HepG2 (cell line): ENCODE measurements around the gene SOAT2. TPM values are rescaled to one million over a fixed set of nuclear protein-coding genes. Genes with fewer than 3 reads are reported as not detected.

Experiments
- ATAC-seq: fragments of 200-7000 bp; cut with Tn5 transposase; 3 replicates; pipeline ENCODE4 v1.9.1; 2020; ENCODE audit warnings: mild to moderate bottlenecking, moderate library complexity
- BruUV-seq: library from RNA; stranded (reverse); fragments of 400-500 nt; replicated peaks from 2 replicates; lab custom pipeline; 2021; lab: Mats Ljungman, UMichigan
- CTCF ChIA-PET: fragments of 300-600 bp; formaldehyde crosslinking; extraction: SDS; loops from one replicate; lab custom pipeline; 2021; ENCODE audit warnings: low total read pairs, inconsistent platforms, low intra/inter-chr PET ratio; lab: Yijun Ruan, JAX
- POLR2A ChIA-PET: fragments of 350-600 bp; sonication (Branson Sonifier 250); formaldehyde crosslinking; loops from one replicate; lab custom pipeline; 2020; ENCODE audit warnings: antibody characterized with exemption, inconsistent platforms; lab: Yijun Ruan, JAX
- DNase-seq: peaks from one replicate; pipeline ENCODE4 v3.0.0-alpha.2; 2015; ENCODE audit warnings: low spot score
- FAIRE-seq: peaks from 3 replicates; lab custom pipeline; 2011; peaks lifted over from hg19 to GRCh38; lab: Jason Lieb, UNC
- H2AFZ ChIP-seq: one replicate; pipeline ENCODE4 v1.6.1; 2011; ENCODE audit warnings: low read length, inconsistent platforms
- H3K27ac ChIP-seq: fragments of 300-600 bp; 3 replicates; pipeline ENCODE4 v1.8.0; 2011; ENCODE audit warnings: mixed run types, mild to moderate bottlenecking, mixed read lengths, low read length, inconsistent platforms; ENCODE audit not compliant: insufficient read depth; ENCODE audit errors: extremely low read length
- H3K27me3 ChIP-seq, 2 experiments: fragments of 200-600 bp in 1 of 2; 2 replicates in 1 of 2; 3 replicates in 1 of 2; pipeline versions ENCODE4 v1.6.0 to v1.8.0; 2011; ENCODE audit warnings: low read length in 2 of 2, mild to moderate bottlenecking in 2 of 2, moderate library complexity in 2 of 2, inconsistent platforms in 1 of 2; ENCODE audit not compliant: insufficient read depth in 2 of 2, control insufficient read depth in 1 of 2
- H3K36me3 ChIP-seq, 2 experiments: fragments of 200-600 bp in 1 of 2; replicated peaks in 1 of 2; 2 replicates in 1 of 2; 3 replicates in 1 of 2; pipeline versions ENCODE4 v1.5.1 to v1.8.0; 2011; ENCODE audit warnings: low read length in 2 of 2, inconsistent platforms in 1 of 2; ENCODE audit not compliant: insufficient read depth in 2 of 2, control insufficient read depth in 1 of 2
- H3K4me1 ChIP-seq: 2 replicates; pipeline ENCODE4 v1.5.1; 2012; ENCODE audit warnings: low read length, inconsistent platforms; ENCODE audit not compliant: insufficient read depth
- H3K4me2 ChIP-seq: 2 replicates; pipeline ENCODE4 v1.6.0; 2011; ENCODE audit warnings: low read depth, low read length, inconsistent platforms
- H3K4me3 ChIP-seq, 3 experiments: fragments of 200-600 bp in 1 of 3; sonication (generic), shearing (Covaris generic) in 1 of 3; replicated peaks in 1 of 3; 2 replicates each; pipeline ENCODE4 v1.5.1; 2011 to 2016; ENCODE audit warnings: low read length in 3 of 3, inconsistent platforms in 2 of 3, low read depth in 2 of 3, mild to moderate bottlenecking in 2 of 3, control low read depth in 1 of 3, mixed read lengths in 1 of 3; ENCODE audit not compliant: insufficient read depth in 1 of 3
- H3K79me2 ChIP-seq: one replicate; pipeline ENCODE4 v1.6.1; 2011; ENCODE audit warnings: low read length, inconsistent platforms; ENCODE audit not compliant: insufficient read depth
- H3K9ac ChIP-seq: 2 replicates; pipeline ENCODE4 v1.6.0; 2011; ENCODE audit warnings: mild to moderate bottlenecking, low read depth, low read length, inconsistent platforms; ENCODE audit not compliant: insufficient read depth
- H3K9me3 ChIP-seq: 2 replicates; pipeline ENCODE4 v1.5.1; 2012; ENCODE audit warnings: mild to moderate bottlenecking, low read length
- H4K20me1 ChIP-seq: 2 replicates; pipeline ENCODE4 v1.6.0; 2011; ENCODE audit warnings: inconsistent platforms, mild to moderate bottlenecking, low read length, moderate library complexity; ENCODE audit not compliant: insufficient read depth
- IKZF4 ChIP-seq: sonication (generic); formaldehyde crosslinking; IDR thresholded peaks from 2 replicates; pipeline ENCODE4 v1.5.1; 2020; ENCODE audit warnings: borderline replicate concordance, mild to moderate bottlenecking, low read depth, missing genetic modification reagents; ENCODE audit errors: not compliant biosample characterization
- MEIS2 ChIP-seq: sonication (generic); formaldehyde crosslinking; IDR thresholded peaks from 2 replicates; pipeline ENCODE4 v1.9.0; 2021; ENCODE audit warnings: mild to moderate bottlenecking, missing genetic modification reagents
- PTBP1 ChIP-seq: fragments of 200-400 bp; formaldehyde crosslinking; IDR thresholded peaks from 2 replicates; pipeline ENCODE4 v1.6.1; 2018; ENCODE audit warnings: low read length, low read depth; ENCODE audit not compliant: poor library complexity, severe bottlenecking
- YEATS2 ChIP-seq: sonication (generic); formaldehyde crosslinking; IDR thresholded peaks from 2 replicates; pipeline ENCODE4 v1.4.0; 2020; ENCODE audit warnings: missing genetic modification reagents, borderline replicate concordance
- YEATS4 ChIP-seq: sonication (generic); formaldehyde crosslinking; IDR thresholded peaks from 2 replicates; pipeline ENCODE4 v1.4.0; 2020; ENCODE audit warnings: missing genetic modification reagents, borderline replicate concordance
- ZBTB38 ChIP-seq: sonication (generic); formaldehyde crosslinking; IDR thresholded peaks from 2 replicates; pipeline ENCODE4 v1.5.1; 2020; ENCODE audit warnings: mild to moderate bottlenecking, missing genetic modification reagents
- ZMYM3 ChIP-seq: sonication (generic); formaldehyde crosslinking; IDR thresholded peaks from 2 replicates; pipeline ENCODE4 v1.5.1; 2020; ENCODE audit warnings: mild to moderate bottlenecking, missing genetic modification reagents
- ZNF773 ChIP-seq: sonication (generic); formaldehyde crosslinking; IDR thresholded peaks from 2 replicates; pipeline ENCODE4 v1.4.0; 2020; ENCODE audit warnings: missing genetic modification reagents, borderline replicate concordance
- ZSCAN25 ChIP-seq: sonication (generic); formaldehyde crosslinking; IDR thresholded peaks from 2 replicates; pipeline ENCODE4 v1.8.0; 2022; ENCODE audit warnings: mild to moderate bottlenecking, missing genetic modification reagents
- in situ Hi-C: cut with HindIII; loops from 2 replicates; pipeline ENCODE4 v1.10.0; 2017; ENCODE audit warnings: low pct_unique_long_range_greater_than_20kb; ENCODE audit not compliant: extremely low pct_ligation_motif_present
- intact Hi-C: fragments of 100-400 bp; cut with micrococcal nuclease; formaldehyde crosslinking; loops from one replicate; pipeline ENCODE4 v1.10.0; 2022; ENCODE audit not compliant: unreplicated experiment
- polyA plus RNA-seq, 8 experiments: library from polyadenylated mRNA; depleted of rRNA in 3 of 8; stranded (reverse) in 7 of 8; unstranded in 1 of 8; fragments of >200 nt; fragmentation: Illumina TruSeq in 4 of 8; extraction: Trizol in 4 of 8; gene quantifications; 2 replicates each; pipeline versions ENCODE4 v1.2.1 to v1.2.3, GENCODE V29; 2011 to 2016; ENCODE audit warnings: low read depth in 4 of 8, missing spikeins in 1 of 8, mixed read lengths in 1 of 8; ENCODE audit not compliant: insufficient read depth in 1 of 8
- total RNA-seq, 5 experiments: library from RNA; depleted of rRNA; stranded (reverse); fragments of >200 nt; fragmentation: Illumina TruSeq; extraction: Trizol; gene quantifications; 2 replicates each; pipeline ENCODE4 v1.2.3, GENCODE V29; 2016; ENCODE audit warnings: low read depth in 1 of 5
- TF ChIP-seq, protein P1 (sequence below): IDR thresholded peaks from 2 replicates; pipeline ENCODE4 v1.6.1; 2016; ENCODE audit warnings: low read depth, missing genetic modification reagents, missing compliant biosample characterization

The SOAT2 gene
- total and polyA plus RNA-seq, 2 of the 13 experiments (the other 11 are each of a cell fraction or from before 2014, with no cell fraction given) = 14.9 to 108 TPM

DNA sequence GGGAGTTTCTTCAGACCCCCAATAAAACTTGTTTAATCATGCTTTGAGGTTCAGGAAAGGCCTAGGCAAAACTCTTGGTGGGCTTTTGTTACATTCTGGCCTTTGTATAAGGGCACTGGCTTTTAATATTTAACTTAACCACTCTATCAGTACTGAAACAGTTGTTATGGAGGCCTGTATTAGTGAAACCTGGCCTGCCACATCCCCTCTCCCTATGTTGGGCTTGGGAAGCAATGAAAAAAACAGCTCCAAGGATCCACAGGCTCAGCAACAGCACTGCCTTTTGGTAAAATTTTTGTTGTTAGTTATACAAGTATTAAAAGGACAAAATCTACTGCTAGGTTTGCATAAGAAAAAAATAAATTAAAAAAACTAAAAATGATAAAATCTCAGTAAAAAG, 10.7 kb downstream of the SOAT2 start:
- no peak for TF ChIP-seq ZSCAN25 (CRISPR knock-in tag)
- TF ChIP-seq YEATS2 = no peak
- TF ChIP-seq ZNF773 = no peak
- TF ChIP-seq IKZF4 = no peak
- TF ChIP-seq, protein P1, sequence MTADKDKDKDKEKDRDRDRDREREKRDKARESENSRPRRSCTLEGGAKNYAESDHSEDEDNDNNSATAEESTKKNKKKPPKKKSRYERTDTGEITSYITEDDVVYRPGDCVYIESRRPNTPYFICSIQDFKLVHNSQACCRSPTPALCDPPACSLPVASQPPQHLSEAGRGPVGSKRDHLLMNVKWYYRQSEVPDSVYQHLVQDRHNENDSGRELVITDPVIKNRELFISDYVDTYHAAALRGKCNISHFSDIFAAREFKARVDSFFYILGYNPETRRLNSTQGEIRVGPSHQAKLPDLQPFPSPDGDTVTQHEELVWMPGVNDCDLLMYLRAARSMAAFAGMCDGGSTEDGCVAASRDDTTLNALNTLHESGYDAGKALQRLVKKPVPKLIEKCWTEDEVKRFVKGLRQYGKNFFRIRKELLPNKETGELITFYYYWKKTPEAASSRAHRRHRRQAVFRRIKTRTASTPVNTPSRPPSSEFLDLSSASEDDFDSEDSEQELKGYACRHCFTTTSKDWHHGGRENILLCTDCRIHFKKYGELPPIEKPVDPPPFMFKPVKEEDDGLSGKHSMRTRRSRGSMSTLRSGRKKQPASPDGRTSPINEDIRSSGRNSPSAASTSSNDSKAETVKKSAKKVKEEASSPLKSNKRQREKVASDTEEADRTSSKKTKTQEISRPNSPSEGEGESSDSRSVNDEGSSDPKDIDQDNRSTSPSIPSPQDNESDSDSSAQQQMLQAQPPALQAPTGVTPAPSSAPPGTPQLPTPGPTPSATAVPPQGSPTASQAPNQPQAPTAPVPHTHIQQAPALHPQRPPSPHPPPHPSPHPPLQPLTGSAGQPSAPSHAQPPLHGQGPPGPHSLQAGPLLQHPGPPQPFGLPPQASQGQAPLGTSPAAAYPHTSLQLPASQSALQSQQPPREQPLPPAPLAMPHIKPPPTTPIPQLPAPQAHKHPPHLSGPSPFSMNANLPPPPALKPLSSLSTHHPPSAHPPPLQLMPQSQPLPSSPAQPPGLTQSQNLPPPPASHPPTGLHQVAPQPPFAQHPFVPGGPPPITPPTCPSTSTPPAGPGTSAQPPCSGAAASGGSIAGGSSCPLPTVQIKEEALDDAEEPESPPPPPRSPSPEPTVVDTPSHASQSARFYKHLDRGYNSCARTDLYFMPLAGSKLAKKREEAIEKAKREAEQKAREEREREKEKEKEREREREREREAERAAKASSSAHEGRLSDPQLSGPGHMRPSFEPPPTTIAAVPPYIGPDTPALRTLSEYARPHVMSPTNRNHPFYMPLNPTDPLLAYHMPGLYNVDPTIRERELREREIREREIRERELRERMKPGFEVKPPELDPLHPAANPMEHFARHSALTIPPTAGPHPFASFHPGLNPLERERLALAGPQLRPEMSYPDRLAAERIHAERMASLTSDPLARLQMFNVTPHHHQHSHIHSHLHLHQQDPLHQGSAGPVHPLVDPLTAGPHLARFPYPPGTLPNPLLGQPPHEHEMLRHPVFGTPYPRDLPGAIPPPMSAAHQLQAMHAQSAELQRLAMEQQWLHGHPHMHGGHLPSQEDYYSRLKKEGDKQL = no peak
- no peak for TF ChIP-seq YEATS4 (CRISPR knock-in tag)
- no peak for TF ChIP-seq PTBP1
- TF ChIP-seq ZBTB38 = no peak
- no peak for TF ChIP-seq ZMYM3 (CRISPR knock-in tag)
- no peak for TF ChIP-seq MEIS2 (CRISPR knock-in tag)
- FAIRE-seq (no peak), DNase-seq (no peak), ATAC-seq (no peak)
- Histone ChIP-seq H3K4me2 (no peak overlapping the region), H3K27me3 (no peaks in the 10 kb centered on the region), H2AFZ (no peak overlapping the region), H3K4me3 (no peak overlapping the region), H3K9ac (no peak overlapping the region), H4K20me1 (no peaks in the 10 kb centered on the region), H3K4me1 (0 out of 2 replicates have a peak, but pooled peaks cover 12% of the 10 kb centered on the region), H3K36me3 (peaks cover 9 to 34% of the 10 kb centered on the region in 2 experiments), H3K27ac (no peak overlapping the region), H3K9me3 (no peaks in the 10 kb centered on the region), H3K79me2 (no peaks in the 10 kb centered on the region)
- CTCF ChIA-PET = no interaction called here
- in situ Hi-C loops = no loop called here
- POLR2A ChIA-PET = interaction anchor here (1.2 kb wide), 1 partner anchor 11 kb away, joined by 8 read pairs; the partner anchor contains the start of gene SOAT2
- intact Hi-C loops = no loop called here
- no TSS peak for BruUV-seq
